Nephron (organoid): ENCODE measurements around the gene TMED6.

Source experiments
- H3K27ac Mint-ChIP-seq, 3 experiments: 2 replicates each; pipeline ENCODE4 v1.8.0; 2020; ENCODE audit warnings: mixed read lengths in 3 of 3, mild to moderate bottlenecking in 2 of 3, moderate library complexity in 1 of 3
- H3K27me3 Mint-ChIP-seq: 2 replicates; pipeline ENCODE4 v1.8.0; 2021; ENCODE audit warnings: low read depth, mild to moderate bottlenecking, moderate library complexity, mixed read lengths
- H3K36me3 Mint-ChIP-seq: 2 replicates; pipeline ENCODE4 v1.8.0; 2020; ENCODE audit warnings: low read depth, mixed read lengths
- H3K4me1 Mint-ChIP-seq: 2 replicates; pipeline ENCODE4 v1.8.0; 2020; ENCODE audit warnings: mixed read lengths
- H3K4me3 Mint-ChIP-seq, 3 experiments: 2 replicates each; pipeline ENCODE4 v1.8.0; 2020; ENCODE audit warnings: mild to moderate bottlenecking in 3 of 3, mixed read lengths in 3 of 3, moderate library complexity in 2 of 3
- H3K9me3 Mint-ChIP-seq: 2 replicates; pipeline ENCODE4 v1.8.0; 2020; ENCODE audit warnings: mixed read lengths
- TF ChIP-seq, protein P1 (sequence below), 3 experiments: fragments of 200-600 bp; sonication (generic); IDR thresholded peaks; one replicate each; pipeline ENCODE4 v1.5.0; 2021; ENCODE audit warnings: antibody characterized with exemption in 3 of 3; ENCODE audit not compliant: unreplicated experiment in 3 of 3

Gene TMED6

DNA sequence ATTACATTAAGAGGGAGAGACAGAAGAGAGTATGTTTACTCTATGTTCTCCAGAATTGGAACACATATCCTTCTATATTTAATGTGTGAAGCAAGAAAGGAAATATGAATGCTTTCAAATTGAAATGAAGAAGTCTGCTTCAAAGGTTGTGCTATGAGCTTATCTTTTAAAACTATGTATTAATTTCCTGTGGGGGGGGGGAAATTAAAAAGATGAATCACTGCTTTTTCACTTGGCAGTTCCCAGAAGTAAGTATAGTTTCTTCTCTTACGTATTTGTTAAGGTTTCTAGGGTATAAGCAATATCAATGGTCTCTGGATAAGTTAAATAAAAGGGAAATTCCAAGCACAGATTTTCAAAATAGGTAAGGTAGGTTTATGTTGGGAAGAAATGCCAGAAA, 27.2 kb upstream of the TMED6 start:
- H3K27me3 Mint-ChIP-seq = no peaks in the 10 kb centered on the region
- H3K4me3 Mint-ChIP-seq = no peak overlapping the region
- peaks cover under 1% of the 10 kb centered on the region for H3K4me1 Mint-ChIP-seq
- TF ChIP-seq, protein P1, sequence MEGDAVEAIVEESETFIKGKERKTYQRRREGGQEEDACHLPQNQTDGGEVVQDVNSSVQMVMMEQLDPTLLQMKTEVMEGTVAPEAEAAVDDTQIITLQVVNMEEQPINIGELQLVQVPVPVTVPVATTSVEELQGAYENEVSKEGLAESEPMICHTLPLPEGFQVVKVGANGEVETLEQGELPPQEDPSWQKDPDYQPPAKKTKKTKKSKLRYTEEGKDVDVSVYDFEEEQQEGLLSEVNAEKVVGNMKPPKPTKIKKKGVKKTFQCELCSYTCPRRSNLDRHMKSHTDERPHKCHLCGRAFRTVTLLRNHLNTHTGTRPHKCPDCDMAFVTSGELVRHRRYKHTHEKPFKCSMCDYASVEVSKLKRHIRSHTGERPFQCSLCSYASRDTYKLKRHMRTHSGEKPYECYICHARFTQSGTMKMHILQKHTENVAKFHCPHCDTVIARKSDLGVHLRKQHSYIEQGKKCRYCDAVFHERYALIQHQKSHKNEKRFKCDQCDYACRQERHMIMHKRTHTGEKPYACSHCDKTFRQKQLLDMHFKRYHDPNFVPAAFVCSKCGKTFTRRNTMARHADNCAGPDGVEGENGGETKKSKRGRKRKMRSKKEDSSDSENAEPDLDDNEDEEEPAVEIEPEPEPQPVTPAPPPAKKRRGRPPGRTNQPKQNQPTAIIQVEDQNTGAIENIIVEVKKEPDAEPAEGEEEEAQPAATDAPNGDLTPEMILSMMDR (IDR thresholded peaks at IDR 0.05; ENCODE audit: unreplicated experiment in 3 of 3) = no peak
- H3K9me3 Mint-ChIP-seq = no peaks in the 10 kb centered on the region
- no peak overlapping the region for H3K27ac Mint-ChIP-seq
- peaks cover 59% of the 10 kb centered on the region for H3K36me3 Mint-ChIP-seq

DNA sequence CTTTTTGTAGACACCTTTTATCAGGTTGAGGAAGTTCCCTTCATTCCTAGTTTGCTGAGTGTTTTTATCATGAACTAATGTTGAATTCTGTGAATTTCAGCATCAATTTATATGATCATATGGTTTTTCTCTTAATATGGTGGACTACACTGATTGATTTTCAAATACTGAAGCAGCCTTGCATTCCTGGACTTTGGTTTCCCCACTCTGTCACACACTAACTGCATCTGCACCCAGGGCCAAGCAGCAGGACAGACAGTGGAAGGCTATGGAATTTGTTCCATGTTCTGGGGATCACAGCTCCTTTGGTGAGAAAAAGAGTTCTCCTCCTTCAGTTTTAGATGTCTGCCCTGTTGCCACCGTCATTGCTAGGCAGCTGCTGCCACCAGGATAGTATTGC, 26.4 kb upstream of the TMED6 start:
- TF ChIP-seq, protein P1 (IDR thresholded peaks at IDR 0.05; ENCODE audit: unreplicated experiment in 3 of 3) = no peak
- H3K4me1 Mint-ChIP-seq = no peaks in the 10 kb centered on the region
- H3K36me3 Mint-ChIP-seq = peaks cover 58% of the 10 kb centered on the region
- H3K27ac Mint-ChIP-seq = no peak overlapping the region
- H3K4me3 Mint-ChIP-seq = no peak overlapping the region
- H3K27me3 Mint-ChIP-seq = no peaks in the 10 kb centered on the region
- H3K9me3 Mint-ChIP-seq = no peaks in the 10 kb centered on the region

DNA sequence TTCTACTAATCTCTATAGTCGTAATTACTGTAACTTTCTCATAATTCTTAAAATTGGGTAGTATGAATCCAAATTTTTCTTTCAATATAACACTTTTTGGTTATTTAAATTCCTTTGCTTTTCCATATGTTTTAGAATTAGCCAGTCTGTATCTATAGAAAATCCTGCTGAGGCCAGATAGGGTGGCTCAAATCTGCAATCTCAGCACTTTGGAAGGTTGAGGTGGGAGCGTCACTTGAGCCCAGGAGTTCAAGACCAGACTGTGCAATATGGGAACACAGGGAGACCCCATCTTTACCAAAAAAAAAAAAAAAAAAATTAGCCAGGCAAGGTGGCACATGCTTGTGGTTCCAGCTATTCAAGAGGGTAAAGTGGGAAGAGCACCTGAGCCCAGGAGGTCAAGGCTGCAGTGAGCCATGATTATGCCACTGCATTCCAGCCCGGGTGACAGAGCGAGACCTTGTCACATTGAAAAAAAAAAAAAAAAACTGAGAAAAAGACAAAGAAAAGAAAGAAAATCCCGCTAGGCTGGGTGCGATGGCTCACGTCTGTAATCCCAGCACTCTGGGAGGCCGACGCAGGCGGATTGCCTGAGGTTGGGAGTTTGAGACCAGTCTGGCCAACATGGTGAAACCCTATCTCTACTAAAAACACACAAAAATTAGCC, 24.9 kb upstream of the TMED6 start:
- H3K27me3 Mint-ChIP-seq = no peaks in the 10 kb centered on the region
- H3K9me3 Mint-ChIP-seq = no peaks in the 10 kb centered on the region

DNA sequence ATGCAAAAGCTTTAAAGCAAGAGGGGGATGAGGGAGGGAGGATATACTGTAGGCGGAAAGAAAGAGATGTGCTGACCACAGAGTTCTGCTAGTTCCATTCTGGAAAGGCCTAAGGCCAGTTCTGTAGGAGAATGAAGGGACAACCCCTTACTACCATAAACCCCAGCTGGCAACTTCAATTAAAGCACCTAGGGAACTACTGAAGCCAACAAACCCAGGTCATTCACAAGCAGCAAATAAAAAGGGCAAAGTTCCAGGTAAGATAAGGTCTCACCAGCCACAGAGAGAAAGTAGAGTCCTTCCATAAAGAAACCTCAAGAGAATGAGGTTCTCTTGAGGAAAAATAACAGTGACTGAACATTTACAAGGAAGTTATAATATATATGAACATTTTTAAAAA, 21.4 kb upstream of the TMED6 start:
- no peak overlapping the region for H3K27ac Mint-ChIP-seq
- H3K27me3 Mint-ChIP-seq = no peaks in the 10 kb centered on the region
- peaks cover 68% of the 10 kb centered on the region for H3K36me3 Mint-ChIP-seq
- H3K9me3 Mint-ChIP-seq = no peaks in the 10 kb centered on the region
- H3K4me1 Mint-ChIP-seq = no peaks in the 10 kb centered on the region
- H3K4me3 Mint-ChIP-seq = no peak overlapping the region
- TF ChIP-seq, protein P1 (IDR thresholded peaks at IDR 0.05; ENCODE audit: unreplicated experiment in 3 of 3) = no peak

More for the DNA sequence above, 24.9 kb upstream of the TMED6 start:
- TF ChIP-seq, protein P1 (IDR thresholded peaks at IDR 0.05; ENCODE audit: unreplicated experiment in 3 of 3) = no peak
- Mint-ChIP-seq H3K4me3 (no peak overlapping the region), H3K27ac (no peak overlapping the region), H3K36me3 (peaks cover 60% of the 10 kb centered on the region), H3K4me1 (no peaks in the 10 kb centered on the region)

DNA sequence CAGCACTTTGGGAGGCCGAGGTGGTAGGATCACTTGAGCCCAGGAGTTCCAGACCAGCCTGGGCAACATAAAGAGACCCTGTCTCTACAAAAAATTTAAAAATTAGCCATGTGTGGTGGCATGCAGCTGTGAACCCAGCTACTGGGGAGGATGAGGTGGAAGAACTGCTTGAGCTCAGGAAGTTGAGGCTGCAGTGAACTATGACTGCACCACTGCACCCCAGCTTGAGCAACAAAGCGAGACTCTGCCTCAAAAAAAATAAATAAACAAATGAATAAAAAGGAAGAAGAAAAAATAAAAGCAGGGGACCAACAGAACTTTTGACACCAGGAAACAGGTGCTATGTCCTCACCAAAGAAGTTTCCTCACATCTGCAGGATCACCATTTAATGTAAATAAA, 20.0 kb upstream of the TMED6 start:
- Mint-ChIP-seq H3K9me3 (no peaks in the 10 kb centered on the region), H3K4me1 (no peaks in the 10 kb centered on the region), H3K27ac (no peak overlapping the region), H3K27me3 (no peaks in the 10 kb centered on the region), H3K4me3 (no peak overlapping the region), H3K36me3 (peaks cover 72% of the 10 kb centered on the region)
- TF ChIP-seq, protein P1 (IDR thresholded peaks at IDR 0.05; ENCODE audit: unreplicated experiment in 3 of 3) = no peak

DNA sequence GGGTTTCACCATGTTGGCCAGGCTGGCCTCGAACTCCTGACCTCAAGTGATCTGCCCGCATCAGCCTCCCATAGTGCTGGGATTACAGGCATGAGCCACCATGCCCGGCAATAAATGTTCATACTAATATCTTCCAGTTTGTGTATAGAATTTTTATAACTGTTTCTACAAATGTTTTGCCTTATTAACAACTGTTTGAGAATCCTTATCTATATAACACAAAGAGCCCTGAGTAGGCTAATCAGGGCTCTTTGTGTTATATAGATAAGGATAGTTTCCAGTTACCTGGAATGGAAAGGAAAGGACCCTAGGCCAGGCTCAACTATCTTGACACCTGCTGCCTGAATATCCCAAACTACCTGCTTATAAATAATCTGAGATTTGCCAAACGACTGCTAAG, 17.3 kb upstream of the TMED6 start:
- no peak overlapping the region for H3K4me3 Mint-ChIP-seq
- H3K27me3 Mint-ChIP-seq = no peaks in the 10 kb centered on the region
- H3K4me1 Mint-ChIP-seq = no peaks in the 10 kb centered on the region
- peaks cover 78% of the 10 kb centered on the region for H3K36me3 Mint-ChIP-seq
- no peaks in the 10 kb centered on the region for H3K9me3 Mint-ChIP-seq
- H3K27ac Mint-ChIP-seq = no peak overlapping the region
- TF ChIP-seq, protein P1 (IDR thresholded peaks at IDR 0.05; ENCODE audit: unreplicated experiment in 3 of 3) = no peak
